AG10803 (cell line): Measurements from ENCODE around the gene CDON.
A peak's percentile ranks its signal among the peaks of the same experiment; 100 is the strongest.
"Not testable (repeated sequence)": the region's sequence is repeated elsewhere in the genome, so short reads cannot be mapped to it uniquely, and the experiment has no call there.

ENCODE experiments used
- DNase-seq: peaks from one replicate; pipeline ENCODE4 v3.0.0; 2010; ENCODE audit warnings: low read depth
- H3K4me3 ChIP-seq: 2 replicates; pipeline ENCODE4 v1.5.1; 2011; ENCODE audit warnings: mild to moderate bottlenecking, low read length, control low read depth
- CTCF ChIP-seq: conservative IDR thresholded peaks from 2 replicates; pipeline ENCODE4 v1.5.1; 2011; ENCODE audit warnings: mild to moderate bottlenecking, low read length, control low read depth, inconsistent platforms

Gene CDON

GRCh38 chr11:125923633-125924032 lies 139.0 kb downstream of the CDON start:
- H3K4me3 ChIP-seq: no peak overlapping the region
- no peak for DNase-seq
- TF ChIP-seq CTCF: no peak

GRCh38 chr11:125923012-125923579 lies 139.6 kb downstream of the CDON start:
- H3K4me3 ChIP-seq: no peak overlapping the region
- TF ChIP-seq CTCF: peak; percentile 98
- DNase-seq: peak; percentile 66

GRCh38 chr11:125922156-125922555 lies 140.5 kb downstream of the CDON start:
- no peak for TF ChIP-seq CTCF
- no peak overlapping the region for H3K4me3 ChIP-seq
- no peak for DNase-seq

- no peak for DNase-seq
- no peak for TF ChIP-seq CTCF
- H3K4me3 ChIP-seq: no peak overlapping the region
These were observed 141.6 kb downstream of the CDON start for GRCh38 chr11:125921042-125921441.

- DNase-seq: peak; percentile 37
- 0 out of 2 replicates have a peak, but pooled peaks have one; percentile 13 for TF ChIP-seq CTCF
- H3K4me3 ChIP-seq: no peak overlapping the region
These were observed 144.4 kb downstream of the CDON start for GRCh38 chr11:125918140-125918840.

GRCh38 chr11:125916683-125917347 lies 145.9 kb downstream of the CDON start:
- TF ChIP-seq CTCF: no peak
- DNase-seq: no peak
- H3K4me3 ChIP-seq: no peak overlapping the region

- DNase-seq: not testable (repeated sequence)
These were observed 148.1 kb downstream of the CDON start for GRCh38 chr11:125914601-125915000.

More at GRCh38 chr11:125914601-125915000, 148.1 kb downstream of the CDON start:
- H3K4me3 ChIP-seq: not testable (repeated sequence)
